ENCODE data around the gene WNT16.

GRCh38 chr7:121323515-121324302 is 5.1 kb upstream of the WNT16 start:
- TF ChIP-seq CTCF (IDR thresholded peaks at IDR 0.05; ENCODE audit: low read depth, low read length) (no peak), MAX (IDR thresholded peaks at IDR 0.05; ENCODE audit: low read depth, low read length) (no peak), POLR2A (IDR thresholded peaks at IDR 0.05; ENCODE audit: extremely low read depth, insufficient read length) (no peak)

Measured in NB4 (cell line).